B cell (primary cell): ENCODE data around the gene MAPKAPK5. TPM values are rescaled to one million over a fixed set of nuclear protein-coding genes. Genes with fewer than 3 reads are reported as not detected.

Source experiments
- ATAC-seq: fragments of 200-7000 bp; cut with Tn5 transposase; one replicate; pipeline ENCODE4 v1.10.0; 2021; ENCODE audit warnings: low read depth, mild to moderate bottlenecking, moderate number of reproducible peaks, moderate library complexity
- CTCF ChIA-PET: fragments of 350-600 bp; sonication (Branson Sonifier 250); formaldehyde crosslinking; loops from one replicate; lab custom pipeline; 2021; ENCODE audit warnings: antibody characterized with exemption, inconsistent platforms; lab: Charles Lee
- POLR2A ChIA-PET: fragments of 350-600 bp; sonication (Branson Sonifier 250); formaldehyde crosslinking; loops from one replicate; lab custom pipeline; 2021; ENCODE audit warnings: antibody characterized with exemption; lab: Charles Lee
- DNase-seq: peaks from one replicate; pipeline ENCODE4 v3.0.0; 2013
- H2AFZ ChIP-seq: 2 replicates; pipeline ENCODE4 v1.6.1; 2012; ENCODE audit warnings: mild to moderate bottlenecking, low read depth, low read length; ENCODE audit not compliant: insufficient read depth, poor library complexity, severe bottlenecking
- H3K27ac ChIP-seq, 2 donors: 1 replicate in 1 of 2; 2 replicates in 1 of 2; pipeline ENCODE4 v1.5.1; 2012 to 2013; ENCODE audit warnings: low read length in 2 of 2, mild to moderate bottlenecking in 2 of 2, moderate library complexity in 1 of 2
- H3K27me3 ChIP-seq, 4 experiments: fragments of 200-600 bp in 1 of 4; sonication (generic) in 1 of 4; replicated peaks in 1 of 4; 1 replicate in 2 of 4; 2 replicates in 2 of 4; pipeline versions ENCODE4 v1.6.1 to v1.7.0; 2013 to 2016; ENCODE audit warnings: low read length in 3 of 4, mild to moderate bottlenecking in 2 of 4, mixed read lengths in 1 of 4, moderate library complexity in 1 of 4; ENCODE audit not compliant: insufficient read depth in 4 of 4, control insufficient read depth in 3 of 4; ENCODE audit errors: control extremely low read depth in 1 of 4
- H3K36me3 ChIP-seq, 2 experiments: replicated peaks in 1 of 2; 1 replicate in 1 of 2; 2 replicates in 1 of 2; pipeline versions ENCODE4 v1.6.1 to v1.7.1; 2013; ENCODE audit warnings: low read length in 1 of 2; ENCODE audit not compliant: insufficient read depth in 2 of 2, control insufficient read depth in 1 of 2; ENCODE audit errors: control extremely low read depth in 1 of 2, extremely low read depth in 1 of 2
- H3K4me1 ChIP-seq, 2 donors: fragments of 200-600 bp in 1 of 2; sonication (generic) in 1 of 2; 1 replicate in 1 of 2; 2 replicates in 1 of 2; pipeline versions ENCODE4 v1.5.1 to v1.6.1; 2013 to 2017; ENCODE audit warnings: low read length in 2 of 2; ENCODE audit not compliant: control insufficient read depth in 2 of 2, insufficient read depth in 2 of 2
- H3K4me2 ChIP-seq: replicated peaks from 2 replicates; pipeline ENCODE3; 2012; ENCODE audit warnings: mild to moderate bottlenecking, low read depth, low read length; ENCODE audit not compliant: poor library complexity, severe bottlenecking
- H3K4me3 ChIP-seq, 5 experiments: fragments of 200-600 bp in 1 of 5; sonication (generic) in 1 of 5; 1 replicate in 3 of 5; 2 replicates in 2 of 5; pipeline versions ENCODE4 v1.5.1 to v1.7.0; 2011 to 2016; ENCODE audit warnings: low read length in 4 of 5, mild to moderate bottlenecking in 4 of 5, low read depth in 2 of 5, control low read depth in 1 of 5, moderate library complexity in 1 of 5; ENCODE audit not compliant: insufficient read depth in 1 of 5; ENCODE audit errors: control extremely low read depth in 1 of 5, extremely low read depth in 1 of 5
- H3K79me2 ChIP-seq: fragments of 200-600 bp; sonication (generic); one replicate; pipeline ENCODE4 v1.6.0; 2016; ENCODE audit warnings: low read length; ENCODE audit not compliant: control insufficient read depth, insufficient read depth
- H3K9ac ChIP-seq: fragments of 200-600 bp; sonication (generic); 2 replicates; pipeline ENCODE4 v1.6.1; 2017; ENCODE audit warnings: mild to moderate bottlenecking, low read length, moderate library complexity
- H3K9me3 ChIP-seq, 3 donors: one replicate each; pipeline versions ENCODE4 v1.6.1 to v1.7.1; 2013; ENCODE audit warnings: low read length in 2 of 3; ENCODE audit not compliant: control insufficient read depth in 2 of 3, insufficient read depth in 1 of 3; ENCODE audit errors: control extremely low read depth in 1 of 3
- H4K20me1 ChIP-seq: 2 replicates; pipeline ENCODE4 v1.6.0; 2012; ENCODE audit warnings: mild to moderate bottlenecking, low read length; ENCODE audit not compliant: insufficient read depth, control insufficient read depth, poor library complexity, severe bottlenecking
- H3K27ac Mint-ChIP-seq: one replicate; pipeline ENCODE4 v1.8.0; 2021; ENCODE audit warnings: mixed read lengths
- H3K27me3 Mint-ChIP-seq: one replicate; pipeline ENCODE4 v1.8.0; 2021; ENCODE audit warnings: mixed read lengths
- H3K4me1 Mint-ChIP-seq: one replicate; pipeline ENCODE4 v1.8.0; 2021; ENCODE audit warnings: mixed read lengths
- H3K4me3 Mint-ChIP-seq: one replicate; pipeline ENCODE4 v1.8.0; 2021; ENCODE audit warnings: mixed read lengths
- H3K9me3 Mint-ChIP-seq: one replicate; pipeline ENCODE4 v1.8.0; 2022; ENCODE audit warnings: mixed read lengths; ENCODE audit not compliant: insufficient read depth
- EZH2 ChIP-seq: IDR thresholded peaks from 2 replicates; pipeline ENCODE4 v1.6.1; 2012; ENCODE audit warnings: borderline replicate concordance, low read depth, mild to moderate bottlenecking, moderate library complexity, low read length; ENCODE audit not compliant: insufficient read depth, poor library complexity, severe bottlenecking
- WGBS: methylation state at CpG from one replicate; pipeline ENCODE4 v1.1.5; 2013; ENCODE audit warnings: missing lambda C conversion rate; ENCODE audit not compliant: insufficient coverage; 5-methylcytosine and 5-hydroxymethylcytosine counted together
- intact Hi-C: fragments of 100-400 bp; cut with micrococcal nuclease; formaldehyde crosslinking; loops from one replicate; pipeline ENCODE4 v1.10.0; 2022
- polyA plus RNA-seq: library from polyadenylated mRNA; depleted of rRNA; stranded (reverse); fragments of >200 nt; gene quantifications from 2 replicates; pipeline ENCODE4 v1.2.3, GENCODE V29; 2012
- total RNA-seq, 2 donors: library from RNA; stranded (reverse); fragments of 120-200 nt in 1 of 2; gene quantifications; 1 replicate in 1 of 2; 2 replicates in 1 of 2; pipeline versions ENCODE4 v1.2.3 to v1.2.4, GENCODE V29; 2013 to 2022
- TF ChIP-seq, protein P1 (sequence below): fragments of 200-600 bp; IDR thresholded peaks from one replicate; pipeline ENCODE4 v1.8.0; 2022; ENCODE audit warnings: antibody characterized with exemption, mild to moderate bottlenecking

Gene MAPKAPK5
- total and polyA plus RNA-seq, 2 donors (not counting 1 experiment from before 2014, with no cell fraction given): 60.2 to 64.4 TPM

DNA sequence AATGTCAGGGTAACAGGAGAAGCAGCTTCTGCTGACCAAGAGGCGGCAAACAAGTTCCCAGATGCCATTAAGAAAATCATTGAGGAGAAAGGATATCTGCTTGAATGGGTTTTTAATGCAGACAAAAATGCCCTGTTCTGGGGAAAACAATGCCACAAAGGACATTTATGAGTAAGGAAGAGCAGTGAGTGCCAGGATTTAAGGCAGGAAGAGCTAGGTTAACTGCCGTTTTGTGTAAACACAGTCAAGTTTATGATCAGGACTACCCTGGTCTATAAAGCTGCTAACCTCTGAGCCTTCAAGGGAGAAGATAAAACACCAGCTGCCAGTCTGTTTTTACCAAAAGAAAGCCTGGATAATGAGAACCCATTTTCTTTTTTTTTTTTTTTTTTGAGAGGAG is 8.5 kb downstream of the MAPKAPK5 start:
- peaks cover 12% of the 10 kb centered on the region for H3K4me1 Mint-ChIP-seq
- POLR2A ChIA-PET: no interaction called here

DNA sequence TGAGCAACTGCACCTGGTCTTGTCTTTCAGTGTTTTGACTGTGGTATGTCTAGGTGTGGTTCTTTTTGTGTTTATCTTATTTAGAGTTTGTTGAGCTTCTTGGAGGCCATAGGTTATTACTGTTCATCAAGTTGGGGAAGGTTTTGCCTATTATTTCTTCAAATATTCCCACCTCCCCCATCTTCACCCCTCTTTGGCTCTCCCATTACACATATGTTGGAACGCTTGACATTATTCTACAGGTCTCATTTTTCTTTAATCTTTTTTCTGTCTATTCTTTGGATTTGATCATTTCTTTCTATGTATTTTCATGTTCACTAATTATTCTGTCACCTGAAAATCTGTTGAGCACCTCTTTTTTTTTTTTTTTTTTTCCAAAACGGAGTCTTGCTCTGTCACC is 16.2 kb downstream of the MAPKAPK5 start:
- Histone ChIP-seq H3K4me2 (no peak overlapping the region), H3K36me3 (peaks cover 0 to 9% of the 10 kb centered on the region in 2 experiments), H3K27ac (no peak overlapping the region), H3K79me2 (peaks cover 100% of the 10 kb centered on the region), H3K4me1 (no peaks in the 10 kb centered on the region), H4K20me1 (peaks cover 30% of the 10 kb centered on the region), H3K4me3 (no peak overlapping the region), H2AFZ (no peak overlapping the region), H3K9ac (no peak overlapping the region), H3K9me3 (no peaks in the 10 kb centered on the region), H3K27me3 (no peaks in the 10 kb centered on the region)
- intact Hi-C loops: no loop called here
- ATAC-seq (no peak), DNase-seq (no peak)
- H3K9me3 Mint-ChIP-seq: no peaks in the 10 kb centered on the region
- H3K4me1 Mint-ChIP-seq: peaks cover 10% of the 10 kb centered on the region
- TF ChIP-seq, protein P1, sequence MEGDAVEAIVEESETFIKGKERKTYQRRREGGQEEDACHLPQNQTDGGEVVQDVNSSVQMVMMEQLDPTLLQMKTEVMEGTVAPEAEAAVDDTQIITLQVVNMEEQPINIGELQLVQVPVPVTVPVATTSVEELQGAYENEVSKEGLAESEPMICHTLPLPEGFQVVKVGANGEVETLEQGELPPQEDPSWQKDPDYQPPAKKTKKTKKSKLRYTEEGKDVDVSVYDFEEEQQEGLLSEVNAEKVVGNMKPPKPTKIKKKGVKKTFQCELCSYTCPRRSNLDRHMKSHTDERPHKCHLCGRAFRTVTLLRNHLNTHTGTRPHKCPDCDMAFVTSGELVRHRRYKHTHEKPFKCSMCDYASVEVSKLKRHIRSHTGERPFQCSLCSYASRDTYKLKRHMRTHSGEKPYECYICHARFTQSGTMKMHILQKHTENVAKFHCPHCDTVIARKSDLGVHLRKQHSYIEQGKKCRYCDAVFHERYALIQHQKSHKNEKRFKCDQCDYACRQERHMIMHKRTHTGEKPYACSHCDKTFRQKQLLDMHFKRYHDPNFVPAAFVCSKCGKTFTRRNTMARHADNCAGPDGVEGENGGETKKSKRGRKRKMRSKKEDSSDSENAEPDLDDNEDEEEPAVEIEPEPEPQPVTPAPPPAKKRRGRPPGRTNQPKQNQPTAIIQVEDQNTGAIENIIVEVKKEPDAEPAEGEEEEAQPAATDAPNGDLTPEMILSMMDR: no peak
- no peak for TF ChIP-seq EZH2
- H3K27ac Mint-ChIP-seq: no peak overlapping the region
- ChIA-PET CTCF (no interaction called here), POLR2A (no interaction called here)
- H3K4me3 Mint-ChIP-seq: no peak overlapping the region
- no peaks in the 10 kb centered on the region for H3K27me3 Mint-ChIP-seq
- WGBS: 100% methylated on average over 1 of the region's 2 CpGs

More for the DNA sequence above, 8.5 kb downstream of the MAPKAPK5 start:
- Histone ChIP-seq H3K4me3 (no peak overlapping the region), H3K9ac (no peak overlapping the region), H3K27ac (no peak overlapping the region), H3K36me3 (peaks cover 1 to 12% of the 10 kb centered on the region in 2 experiments), H3K79me2 (peaks cover 97% of the 10 kb centered on the region), H3K27me3 (no peaks in the 10 kb centered on the region), H3K4me1 (no peaks in the 10 kb centered on the region), H2AFZ (no peak overlapping the region), H3K4me2 (no peak overlapping the region), H4K20me1 (peaks cover 6% of the 10 kb centered on the region), H3K9me3 (peaks cover 0 to 5% (median 0%) of the 10 kb centered on the region in 3 donors)
- Mint-ChIP-seq H3K4me3 (no peak overlapping the region), H3K9me3 (peaks cover 5% of the 10 kb centered on the region), H3K27me3 (no peaks in the 10 kb centered on the region), H3K27ac (no peak overlapping the region)
- TF ChIP-seq EZH2: no peak
- TF ChIP-seq, protein P1: no peak
- intact Hi-C loops: no loop called here
- WGBS: 93% methylated on average over 2 of the region's 2 CpGs
- DNase-seq (no peak), ATAC-seq (no peak)
- CTCF ChIA-PET: no interaction called here
